Duodenal mucosa (tissue), 2 donors: Measurements from ENCODE around the gene STPG1.
A peak's percentile ranks its signal among the peaks of the same experiment; 100 is the strongest.

Experiments used
- H3K27ac ChIP-seq: one replicate; pipeline ENCODE4 v1.7.0; 2013; ENCODE audit warnings: low read depth, low read length
- H3K27me3 ChIP-seq, 2 donors: one replicate each; pipeline ENCODE4 v1.7.0; 2013; ENCODE audit warnings: low read length in 2 of 2, control low read depth in 1 of 2; ENCODE audit not compliant: insufficient read depth in 2 of 2, control insufficient read depth in 1 of 2
- H3K36me3 ChIP-seq, 2 donors: one replicate each; pipeline ENCODE4 v1.7.0; 2013; ENCODE audit warnings: low read length in 2 of 2, control low read depth in 1 of 2; ENCODE audit not compliant: insufficient read depth in 2 of 2, control insufficient read depth in 1 of 2
- H3K4me1 ChIP-seq, 2 donors: one replicate each; pipeline ENCODE4 v1.7.0; 2013; ENCODE audit warnings: low read length in 2 of 2, control low read depth in 1 of 2; ENCODE audit not compliant: insufficient read depth in 2 of 2, control insufficient read depth in 1 of 2
- H3K4me3 ChIP-seq, 2 donors: one replicate each; pipeline ENCODE4 v1.7.0; 2013; ENCODE audit warnings: low read length in 2 of 2, low read depth in 1 of 2
- H3K9ac ChIP-seq, 2 donors: one replicate each; pipeline ENCODE4 v1.7.0; 2013; ENCODE audit warnings: low read length in 2 of 2, low read depth in 1 of 2
- H3K9me3 ChIP-seq, 2 donors: one replicate each; pipeline ENCODE4 v1.7.0; 2013; ENCODE audit warnings: low read length in 2 of 2, control low read depth in 1 of 2; ENCODE audit not compliant: control insufficient read depth in 1 of 2

Gene STPG1

DNA sequence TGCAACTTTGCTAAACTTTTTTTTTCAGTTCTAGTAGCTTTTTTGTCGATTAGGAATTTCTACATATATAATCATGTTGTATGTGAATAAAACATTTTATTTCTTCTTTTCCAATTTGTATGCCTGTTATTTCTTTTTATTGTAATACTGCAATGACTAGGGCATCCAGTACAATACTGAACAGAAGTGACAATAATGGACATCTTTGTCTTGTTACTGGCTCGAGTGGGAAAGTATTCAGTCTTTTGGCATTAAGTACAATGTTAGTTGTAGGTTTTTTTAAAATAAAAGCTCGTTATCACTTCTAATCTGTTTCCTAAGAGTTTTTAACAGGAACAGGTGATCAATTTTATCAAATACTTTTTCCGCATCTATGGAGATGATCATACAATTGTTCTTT lies 9.8 kb downstream of the STPG1 start:
- Histone ChIP-seq H3K9ac (no peak overlapping the region), H3K27me3 (no peaks in the 10 kb centered on the region), H3K9me3 (peaks cover 3 to 4% of the 10 kb centered on the region in 2 donors), H3K27ac (no peak overlapping the region), H3K4me1 (no peaks in the 10 kb centered on the region), H3K36me3 (peaks cover 0 to 3% of the 10 kb centered on the region in 2 donors), H3K4me3 (no peak overlapping the region)

DNA sequence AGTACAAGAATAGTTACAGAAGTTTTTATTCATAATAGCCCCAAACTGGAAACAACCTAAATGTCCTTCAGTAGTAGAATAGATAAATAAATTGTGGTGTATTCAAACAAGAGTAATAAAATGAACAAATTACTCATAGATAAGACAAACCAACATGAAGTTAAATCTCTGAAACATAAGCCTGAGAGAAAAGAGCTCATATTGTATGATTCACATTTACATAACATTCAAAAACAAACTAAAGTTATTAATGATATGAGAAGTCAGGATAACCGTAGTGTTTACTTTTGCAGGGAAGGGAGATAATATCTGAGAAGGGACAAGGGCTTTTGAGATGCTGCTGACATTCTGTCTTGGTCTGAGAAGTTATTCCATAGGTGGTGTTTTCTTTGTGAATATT lies 13.5 kb downstream of the STPG1 start:
- H3K9ac ChIP-seq: no peak overlapping the region
- peaks cover 0 to 3% of the 10 kb centered on the region in 2 donors for H3K36me3 ChIP-seq
- H3K4me3 ChIP-seq: no peak overlapping the region
- H3K27ac ChIP-seq: no peak overlapping the region
- H3K27me3 ChIP-seq: no peaks in the 10 kb centered on the region
- no peaks in the 10 kb centered on the region for H3K4me1 ChIP-seq
- H3K9me3 ChIP-seq: no peaks in the 10 kb centered on the region

DNA sequence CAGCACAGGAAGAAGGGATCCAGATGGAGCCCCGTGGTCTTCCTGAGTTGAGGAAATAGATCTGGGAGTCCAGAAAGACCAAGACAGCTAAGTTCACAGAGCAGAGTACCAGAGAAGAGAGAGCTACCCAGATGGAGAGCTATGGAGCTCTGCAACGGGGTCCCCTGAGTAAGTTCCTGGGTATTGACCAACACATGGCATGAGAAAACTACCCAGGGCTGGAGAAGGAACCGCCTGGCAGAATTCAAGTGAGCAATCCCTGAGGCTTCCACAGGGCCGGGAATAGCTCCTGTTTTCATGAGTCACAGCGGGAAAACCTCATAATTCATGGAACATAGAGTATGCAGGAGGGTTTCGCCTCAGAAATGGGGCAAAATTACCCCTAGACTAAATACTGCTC lies 19.7 kb downstream of the STPG1 start:
- H3K27me3 ChIP-seq: no peaks in the 10 kb centered on the region
- no peak overlapping the region for H3K27ac ChIP-seq
- no peak overlapping the region for H3K9ac ChIP-seq
- H3K4me1 ChIP-seq: peaks cover 13 to 19% of the 10 kb centered on the region in 2 donors
- H3K36me3 ChIP-seq: no peaks in the 10 kb centered on the region
- no peak overlapping the region for H3K4me3 ChIP-seq
- no peaks in the 10 kb centered on the region for H3K9me3 ChIP-seq

DNA sequence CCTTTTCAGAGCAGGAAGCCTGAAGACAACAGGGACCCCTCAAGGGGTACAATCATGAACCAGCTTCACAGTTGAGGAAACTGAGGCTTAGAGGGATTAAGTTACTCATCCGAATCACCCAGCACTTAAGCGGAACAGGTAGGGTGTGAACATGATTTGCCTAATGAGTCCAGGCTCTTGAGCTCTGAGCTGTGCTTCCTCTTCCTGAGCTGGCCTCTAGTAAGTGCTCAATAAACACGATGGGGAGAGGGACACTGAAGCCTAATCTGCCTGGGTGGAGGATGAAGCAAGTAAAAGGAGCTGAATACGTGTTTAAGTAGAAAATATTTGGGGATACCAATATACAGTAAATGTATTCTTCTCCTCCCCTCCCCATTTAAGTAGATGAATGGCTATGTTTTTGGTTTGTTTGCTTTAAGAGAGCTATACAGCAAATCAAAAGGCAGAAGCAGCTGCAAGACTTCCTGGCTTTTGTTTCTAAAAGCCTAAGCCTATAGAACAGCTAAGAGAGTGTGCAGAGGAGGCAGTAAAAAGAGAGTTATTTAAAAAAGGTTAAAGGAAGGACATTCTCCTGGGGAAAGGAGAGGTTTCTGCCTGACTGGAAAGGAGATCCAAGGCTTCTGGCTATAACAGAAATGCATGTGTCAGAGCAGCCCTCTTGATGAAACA lies 20.5 kb downstream of the STPG1 start:
- no peak overlapping the region for H3K27ac ChIP-seq
- no peak overlapping the region for H3K4me3 ChIP-seq
- H3K4me1 ChIP-seq: peaks cover 13 to 19% of the 10 kb centered on the region in 2 donors
- no peaks in the 10 kb centered on the region for H3K9me3 ChIP-seq
- no peaks in the 10 kb centered on the region for H3K27me3 ChIP-seq
- no peaks in the 10 kb centered on the region for H3K36me3 ChIP-seq
- H3K9ac ChIP-seq: no peak overlapping the region

DNA sequence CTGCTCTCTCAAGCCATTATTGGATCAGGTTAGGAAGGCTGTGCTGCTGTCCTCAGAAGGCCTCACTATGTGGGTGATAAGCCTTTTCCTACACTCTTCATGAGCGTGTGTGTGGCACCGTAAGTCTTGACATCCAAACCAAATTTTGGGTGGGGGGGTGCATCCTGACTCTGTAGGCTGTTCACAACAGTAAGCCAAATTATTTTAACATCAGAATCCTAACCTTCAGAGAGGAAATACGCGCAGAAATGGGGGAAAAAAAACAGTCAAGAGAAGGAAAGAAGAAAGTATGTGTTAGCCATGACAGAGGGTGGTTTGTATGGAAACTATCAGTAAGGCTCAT lies 21.0 kb downstream of the STPG1 start:
- no peak overlapping the region for H3K4me3 ChIP-seq
- no peak overlapping the region for H3K9ac ChIP-seq
- no peaks in the 10 kb centered on the region for H3K9me3 ChIP-seq
- H3K27me3 ChIP-seq: no peaks in the 10 kb centered on the region
- H3K4me1 ChIP-seq: peaks cover 13 to 19% of the 10 kb centered on the region in 2 donors
- H3K36me3 ChIP-seq: no peaks in the 10 kb centered on the region
- H3K27ac ChIP-seq: no peak overlapping the region

- H3K4me3 ChIP-seq: peak overlapping the region; percentile 41 to 51
- peak overlapping the region; percentile 16 for H3K27ac ChIP-seq
- H3K9ac ChIP-seq: peak overlapping the region; percentile 28 to 62
- no peaks in the 10 kb centered on the region for H3K27me3 ChIP-seq
- H3K9me3 ChIP-seq: no peaks in the 10 kb centered on the region
- H3K4me1 ChIP-seq: peaks cover 13 to 19% of the 10 kb centered on the region in 2 donors
- H3K36me3 ChIP-seq: no peaks in the 10 kb centered on the region
Measured at GRCh38 chr1:24391882-24392603, 21.5 kb downstream of the STPG1 start.

- Histone ChIP-seq H3K9me3 (no peaks in the 10 kb centered on the region), H3K4me1 (peaks cover 13 to 19% of the 10 kb centered on the region in 2 donors), H3K9ac (peak overlapping the region; percentile 28 to 62), H3K36me3 (no peaks in the 10 kb centered on the region), H3K27ac (peak overlapping the region; percentile 11), H3K4me3 (peak overlapping the region; percentile 48 to 51), H3K27me3 (no peaks in the 10 kb centered on the region)
Measured at GRCh38 chr1:24390924-24391782, 22.4 kb downstream of the STPG1 start.

- Histone ChIP-seq H3K27ac (no peak overlapping the region), H3K9me3 (no peaks in the 10 kb centered on the region), H3K4me3 (no peak overlapping the region), H3K4me1 (peaks cover 23 to 33% of the 10 kb centered on the region in 2 donors), H3K27me3 (no peaks in the 10 kb centered on the region), H3K9ac (no peak overlapping the region), H3K36me3 (no peaks in the 10 kb centered on the region)
Measured at GRCh38 chr1:24389231-24389678, 24.3 kb downstream of the STPG1 start.

GRCh38 chr1:24388331-24388885 lies 25.2 kb downstream of the STPG1 start:
- H3K27me3 ChIP-seq: no peaks in the 10 kb centered on the region
- no peaks in the 10 kb centered on the region for H3K36me3 ChIP-seq
- no peak overlapping the region for H3K4me3 ChIP-seq
- H3K4me1 ChIP-seq: peaks cover 28 to 37% of the 10 kb centered on the region in 2 donors
- H3K9ac ChIP-seq: no peak overlapping the region
- H3K27ac ChIP-seq: no peak overlapping the region
- no peaks in the 10 kb centered on the region for H3K9me3 ChIP-seq
